Hepatocyte (in vitro differentiated cells): ENCODE results near the gene ZNF628.

Experiments
- CTCF ChIP-seq: fragments of 200-600 bp; sonication (generic); IDR thresholded peaks from 2 replicates; pipeline ENCODE4 v1.5.1; 2016; ENCODE audit warnings: antibody characterized with exemption, mild to moderate bottlenecking; ENCODE audit not compliant: poor library complexity
- EZH2 ChIP-seq: fragments of 200-600 bp; sonication (generic); IDR thresholded peaks from 2 replicates; pipeline ENCODE4 v1.6.1; 2016; ENCODE audit warnings: antibody characterized with exemption, mild to moderate bottlenecking, borderline replicate concordance

GRCh38 chr19:55487924-55488687 lies 11.7 kb downstream of the ZNF628 start, which contains the start of gene SSC5D:
- no peak for TF ChIP-seq CTCF
- no peak for TF ChIP-seq EZH2
